Ascending aorta (tissue), 2 donors: ENCODE results near the gene SLC25A39. TPM values are rescaled to one million over a fixed set of nuclear protein-coding genes. Genes with fewer than 3 reads are reported as not detected.

Experiments
- DNase-seq, 2 donors: peaks; one replicate each; pipeline ENCODE4 v3.0.0-alpha.2; 2019; ENCODE audit warnings: low spot score in 2 of 2
- H3K27ac ChIP-seq, 2 donors: fragments of 200-600 bp; sonication (generic); one replicate each; pipeline ENCODE4 v1.5.1; 2016 to 2017; ENCODE audit warnings: mild to moderate bottlenecking in 1 of 2
- H3K27me3 ChIP-seq: fragments of 200-600 bp; sonication (generic); one replicate; pipeline ENCODE4 v1.5.1; 2017
- H3K36me3 ChIP-seq, 2 donors: fragments of 200-600 bp; sonication (generic); one replicate each; pipeline ENCODE4 v1.5.1; 2016
- H3K4me1 ChIP-seq, 2 donors: fragments of 200-600 bp; sonication (generic); one replicate each; pipeline ENCODE4 v1.5.1; 2016 to 2017; ENCODE audit warnings: mild to moderate bottlenecking in 1 of 2
- H3K4me3 ChIP-seq, 2 donors: fragments of 200-600 bp; sonication (generic); one replicate each; pipeline ENCODE4 v1.5.1; 2016 to 2017; ENCODE audit warnings: mild to moderate bottlenecking in 1 of 2
- H3K9me3 ChIP-seq, 2 donors: fragments of 200-600 bp; sonication (generic); one replicate each; pipeline ENCODE4 v1.5.1; 2016
- CTCF ChIP-seq, 3 experiments: fragments of 200-600 bp in 2 of 3; fragments of 450-650 bp in 1 of 3; sonication (generic) in 2 of 3; IDR thresholded peaks; one replicate each; pipeline ENCODE4 v1.5.1; 2016 to 2019; ENCODE audit warnings: antibody characterized with exemption in 3 of 3, mild to moderate bottlenecking in 1 of 3, moderate library complexity in 1 of 3
- intact Hi-C: fragments of 100-400 bp; cut with DNase I; formaldehyde crosslinking; loops from one replicate; pipeline ENCODE4 v1.15.1; 2023
- total RNA-seq: library from RNA; depleted of rRNA; stranded (reverse); fragments of >200 nt; gene quantifications from one replicate; pipeline ENCODE4 v1.1.0, GENCODE V29; 2016

Gene SLC25A39
- total RNA-seq, 1 donor from 2014 or later = 182 TPM

GRCh38 chr17:44310609-44311376 is 13.8 kb downstream of the SLC25A39 start:
- no peak for TF ChIP-seq CTCF (IDR thresholded peaks at IDR 0.05)
- Histone ChIP-seq H3K9me3 (no peaks in the 10 kb centered on the region), H3K27me3 (peaks cover 5% of the 10 kb centered on the region), H3K27ac (no peak overlapping the region), H3K4me1 (peaks cover 4 to 21% of the 10 kb centered on the region in 2 donors), H3K4me3 (no peak overlapping the region), H3K36me3 (no peaks in the 10 kb centered on the region)
- no peak for DNase-seq
- intact Hi-C loops = no loop called here

GRCh38 chr17:44310188-44310587 is 14.4 kb downstream of the SLC25A39 start:
- no peak for DNase-seq
- H3K36me3 ChIP-seq = no peaks in the 10 kb centered on the region
- H3K27me3 ChIP-seq = no peaks in the 10 kb centered on the region
- peaks cover 4 to 18% of the 10 kb centered on the region in 2 donors for H3K4me1 ChIP-seq
- H3K9me3 ChIP-seq = no peaks in the 10 kb centered on the region
- TF ChIP-seq CTCF (IDR thresholded peaks at IDR 0.05) = no peak
- no peak overlapping the region for H3K4me3 ChIP-seq
- no peak overlapping the region for H3K27ac ChIP-seq
- intact Hi-C loops = no loop called here

GRCh38 chr17:44309472-44309871 is 15.2 kb downstream of the SLC25A39 start:
- intact Hi-C loops = no loop called here
- H3K9me3 ChIP-seq = no peaks in the 10 kb centered on the region
- H3K4me3 ChIP-seq = no peak overlapping the region
- no peak overlapping the region for H3K27ac ChIP-seq
- no peaks in the 10 kb centered on the region for H3K27me3 ChIP-seq
- H3K36me3 ChIP-seq = no peaks in the 10 kb centered on the region
- peaks cover 0 to 12% of the 10 kb centered on the region in 2 donors for H3K4me1 ChIP-seq
- TF ChIP-seq CTCF (IDR thresholded peaks at IDR 0.05) = no peak
- DNase-seq = no peak

GRCh38 chr17:44308865-44309264 is 15.8 kb downstream of the SLC25A39 start:
- H3K27me3 ChIP-seq = no peaks in the 10 kb centered on the region
- no peak for DNase-seq
- peaks cover 0 to 12% of the 10 kb centered on the region in 2 donors for H3K4me1 ChIP-seq
- no peaks in the 10 kb centered on the region for H3K36me3 ChIP-seq
- peak overlapping the region; percentile 47 to 59 for H3K4me3 ChIP-seq
- H3K27ac ChIP-seq = no peak overlapping the region
- intact Hi-C loops = no loop called here
- TF ChIP-seq CTCF (IDR thresholded peaks at IDR 0.05) = no peak
- H3K9me3 ChIP-seq = no peaks in the 10 kb centered on the region

- Histone ChIP-seq H3K4me3 (peak within 1 kb of the TSS; percentile 47 to 59), H3K27me3 (no peaks in the 10 kb centered on the region)
- intact Hi-C loops = no loop called here
These were observed 16.3 kb downstream of the SLC25A39 start, which contains the start of gene RUNDC3A for GRCh38 chr17:44308320-44308818. RUNDC3A (plus strand) TSS chr17:44308601; CDS start chr17:44308833, 232 bp downstream.

More at GRCh38 chr17:44308320-44308818, 16.3 kb downstream of the SLC25A39 start, which contains the start of gene RUNDC3A:
- Histone ChIP-seq H3K4me1 (peaks cover 0 to 12% of the 10 kb centered on the region in 2 donors), H3K27ac (no peak within 1 kb of the TSS), H3K9me3 (no peaks in the 10 kb centered on the region), H3K36me3 (no peaks in the 10 kb centered on the region)
- no peak for TF ChIP-seq CTCF (IDR thresholded peaks at IDR 0.05)
- peak in 1 of 2 donors; percentile 82 for DNase-seq
